Neuronal stem cell (in vitro differentiated cells): ENCODE data around the gene QRICH1. TPM values are rescaled to one million over a fixed set of nuclear protein-coding genes. Genes with fewer than 3 reads are reported as not detected.

Experiments
- DNase-seq: peaks from one replicate; pipeline ENCODE4 v3.0.0-alpha.2; 2013; ENCODE audit warnings: low spot score
- H2AFZ ChIP-seq: one replicate; pipeline ENCODE4 v1.6.1; 2013; ENCODE audit warnings: mild to moderate bottlenecking, low read length, inconsistent platforms
- H2AK5ac ChIP-seq: 2 replicates; pipeline ENCODE4 v1.6.1; 2013; ENCODE audit warnings: low read depth, mild to moderate bottlenecking, inconsistent platforms, low read length, moderate library complexity, mixed read lengths
- H2BK120ac ChIP-seq: 2 replicates; pipeline ENCODE4 v1.6.1; 2013; ENCODE audit warnings: low read depth, mild to moderate bottlenecking, inconsistent platforms, low read length, moderate library complexity, mixed read lengths
- H2BK12ac ChIP-seq: one replicate; pipeline ENCODE4 v1.6.1; 2013; ENCODE audit warnings: low read length, inconsistent platforms
- H2BK15ac ChIP-seq: 2 replicates; pipeline ENCODE4 v1.6.1; 2013; ENCODE audit warnings: mild to moderate bottlenecking, low read length, inconsistent platforms, mixed read lengths
- H2BK5ac ChIP-seq: one replicate; pipeline ENCODE4 v1.6.1; 2013; ENCODE audit warnings: inconsistent platforms, mild to moderate bottlenecking, low read length, moderate library complexity
- H3K14ac ChIP-seq: one replicate; pipeline ENCODE4 v1.6.1; 2013; ENCODE audit warnings: low read length, inconsistent platforms
- H3K18ac ChIP-seq: 2 replicates; pipeline ENCODE4 v1.6.1; 2013; ENCODE audit warnings: low read length, inconsistent platforms
- H3K23ac ChIP-seq: 2 replicates; pipeline ENCODE4 v1.6.1; 2013; ENCODE audit warnings: low read depth, mild to moderate bottlenecking, mixed read lengths, low read length, inconsistent platforms; ENCODE audit not compliant: poor library complexity
- H3K27ac ChIP-seq: replicated peaks from 3 replicates; pipeline ENCODE4 v1.5.1; 2013; ENCODE audit warnings: low read length, inconsistent platforms
- H3K27me3 ChIP-seq, 3 experiments: 2 replicates each; pipeline ENCODE4 v1.6.1; 2013; ENCODE audit warnings: low read length in 3 of 3, mild to moderate bottlenecking in 2 of 3, inconsistent platforms in 1 of 3, low read depth in 1 of 3, mixed read lengths in 1 of 3, moderate library complexity in 1 of 3; ENCODE audit not compliant: control insufficient read depth in 3 of 3, insufficient read depth in 3 of 3
- H3K36me3 ChIP-seq, 2 donors: replicated peaks in 1 of 2; 2 replicates each; pipeline ENCODE4 v1.6.1; 2013; ENCODE audit warnings: low read length in 2 of 2; ENCODE audit not compliant: control insufficient read depth in 2 of 2, insufficient read depth in 2 of 2
- H3K4ac ChIP-seq: 2 replicates; pipeline ENCODE4 v1.6.1; 2013; ENCODE audit warnings: inconsistent platforms, mild to moderate bottlenecking, low read length, moderate library complexity
- H3K4me1 ChIP-seq, 2 donors: 1 replicate in 1 of 2; 2 replicates in 1 of 2; pipeline ENCODE4 v1.6.1; 2013; ENCODE audit warnings: low read length in 2 of 2, low read depth in 1 of 2; ENCODE audit not compliant: control insufficient read depth in 2 of 2, insufficient read depth in 1 of 2
- H3K4me2 ChIP-seq: one replicate; pipeline ENCODE4 v1.6.1; 2013; ENCODE audit warnings: mild to moderate bottlenecking, low read length, inconsistent platforms; ENCODE audit not compliant: insufficient read depth, poor library complexity, severe bottlenecking
- H3K4me3 ChIP-seq, 2 donors: 2 replicates each; pipeline ENCODE4 v1.5.1; 2013; ENCODE audit warnings: low read length in 2 of 2, mild to moderate bottlenecking in 2 of 2, inconsistent platforms in 1 of 2, moderate library complexity in 1 of 2
- H3K79me1 ChIP-seq: one replicate; pipeline ENCODE4 v1.6.1; 2013; ENCODE audit warnings: low read depth, mild to moderate bottlenecking, inconsistent platforms, low read length, moderate library complexity
- H3K9ac ChIP-seq: one replicate; pipeline ENCODE4 v1.6.1; 2013; ENCODE audit warnings: mild to moderate bottlenecking, low read depth, low read length, inconsistent platforms; ENCODE audit not compliant: poor library complexity
- H3K9me3 ChIP-seq, 2 donors: replicated peaks in 1 of 2; 2 replicates each; pipeline versions ENCODE3 to v1.6.1; 2013; ENCODE audit warnings: low read length in 2 of 2, mild to moderate bottlenecking in 2 of 2, inconsistent platforms in 1 of 2, low read depth in 1 of 2, mixed read lengths in 1 of 2, moderate library complexity in 1 of 2; ENCODE audit not compliant: control insufficient read depth in 2 of 2, insufficient read depth in 1 of 2
- H4K8ac ChIP-seq: one replicate; pipeline ENCODE4 v1.6.1; 2013; ENCODE audit warnings: low read depth, mild to moderate bottlenecking, inconsistent platforms, low read length, moderate library complexity
- H4K91ac ChIP-seq: one replicate; pipeline ENCODE4 v1.6.1; 2013; ENCODE audit warnings: low read length, low read depth, mild to moderate bottlenecking, inconsistent platforms; ENCODE audit not compliant: poor library complexity
- WGBS, 2 donors: extraction: QIAGEN DNeasy Blood & Tissue Kit; methylation state at CpG; one replicate each; pipeline ENCODE4 v1.1.7; 2013; ENCODE audit warnings: missing lambda C conversion rate in 2 of 2, mixed read lengths in 1 of 2; ENCODE audit not compliant: insufficient read length in 2 of 2, insufficient replicate concordance in 1 of 2; ENCODE audit errors: extremely low coverage in 2 of 2; 5-methylcytosine and 5-hydroxymethylcytosine counted together
- small RNA-seq: library from polyadenylated mRNA; stranded (forward); fragments of <200 nt; extraction: miRNeasy Mini kit (QIAGEN cat#:217004); gene quantifications from one replicate; pipeline ENCODE3, GENCODE V24; 2013; ENCODE audit not compliant: insufficient read depth

Gene QRICH1

DNA sequence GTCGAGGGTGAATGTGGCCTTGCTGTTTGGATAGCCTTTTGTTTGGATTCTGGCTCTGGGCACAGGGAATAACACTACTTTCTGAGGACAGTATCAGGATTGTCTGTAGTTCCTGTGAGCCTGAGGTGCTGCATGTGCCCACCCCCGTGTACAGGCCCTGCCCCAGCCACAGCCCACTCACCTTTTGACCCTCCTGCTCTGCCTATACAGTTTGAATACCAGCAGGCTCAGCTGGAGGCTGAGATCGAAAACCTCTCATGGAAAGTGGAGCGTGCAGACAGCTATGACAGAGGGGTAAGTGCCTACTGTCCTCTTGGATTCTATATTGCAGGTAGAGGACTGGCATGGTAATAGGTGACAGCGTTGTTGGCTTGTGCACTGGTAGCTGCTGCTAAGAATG, 111.2 kb downstream of the QRICH1 start:
- no peak overlapping the region for H3K18ac ChIP-seq

DNA sequence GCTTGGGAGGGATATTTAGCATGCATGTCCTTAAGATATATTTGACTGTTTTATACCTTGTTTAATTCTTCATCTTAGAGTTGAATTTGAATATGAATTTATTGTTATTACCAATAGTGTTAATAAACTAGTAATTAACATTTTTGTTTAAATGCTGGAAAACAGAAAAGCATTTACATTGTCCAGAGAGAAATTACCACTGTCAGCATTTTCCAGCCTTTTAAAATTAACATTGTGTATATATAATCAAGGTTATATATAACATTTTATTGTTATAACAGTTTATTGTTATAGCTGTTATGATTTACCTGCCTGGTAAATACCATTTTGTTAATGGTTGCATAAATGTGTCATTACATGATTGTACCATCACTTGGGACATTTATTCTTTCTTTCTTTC, 111.9 kb downstream of the QRICH1 start:
- Histone ChIP-seq H3K9ac (no peak overlapping the region), H3K23ac (no peak overlapping the region), H2BK120ac (no peak overlapping the region), H4K8ac (no peak overlapping the region), H3K14ac (no peak overlapping the region), H3K4ac (no peak overlapping the region), H3K27ac (no peak overlapping the region), H2AK5ac (no peak overlapping the region), H3K36me3 (peaks cover 44 to 91% of the 10 kb centered on the region in 2 donors), H3K4me2 (no peak overlapping the region), H3K4me3 (no peak overlapping the region), H3K4me1 (no peaks in the 10 kb centered on the region), H4K91ac (no peak overlapping the region), H3K27me3 (no peaks in the 10 kb centered on the region), H2BK5ac (no peak overlapping the region), H3K9me3 (no peaks in the 10 kb centered on the region), H2AFZ (no peak overlapping the region), H2BK15ac (no peak overlapping the region), H3K18ac (no peak overlapping the region), H2BK12ac (no peak overlapping the region), H3K79me1 (peaks cover 5% of the 10 kb centered on the region)
- no peak for DNase-seq

More for the DNA sequence above, 111.2 kb downstream of the QRICH1 start:
- Histone ChIP-seq H2AFZ (no peak overlapping the region), H3K27me3 (no peaks in the 10 kb centered on the region), H3K4me2 (no peak overlapping the region), H3K4ac (no peak overlapping the region), H2BK12ac (no peak overlapping the region), H3K27ac (no peak overlapping the region), H3K79me1 (peaks cover 5% of the 10 kb centered on the region), H2AK5ac (no peak overlapping the region), H4K8ac (no peak overlapping the region), H3K9me3 (no peaks in the 10 kb centered on the region), H3K14ac (no peak overlapping the region), H2BK120ac (no peak overlapping the region), H3K36me3 (peaks cover 44 to 84% of the 10 kb centered on the region in 2 donors), H3K4me3 (no peak overlapping the region), H3K9ac (no peak overlapping the region), H2BK15ac (no peak overlapping the region), H3K23ac (no peak overlapping the region), H4K91ac (no peak overlapping the region), H3K4me1 (no peaks in the 10 kb centered on the region), H2BK5ac (no peak overlapping the region)
- no peak for DNase-seq
- WGBS, 2 donors: no CpG with 5 or more reads among the region's 5 CpGs

DNA sequence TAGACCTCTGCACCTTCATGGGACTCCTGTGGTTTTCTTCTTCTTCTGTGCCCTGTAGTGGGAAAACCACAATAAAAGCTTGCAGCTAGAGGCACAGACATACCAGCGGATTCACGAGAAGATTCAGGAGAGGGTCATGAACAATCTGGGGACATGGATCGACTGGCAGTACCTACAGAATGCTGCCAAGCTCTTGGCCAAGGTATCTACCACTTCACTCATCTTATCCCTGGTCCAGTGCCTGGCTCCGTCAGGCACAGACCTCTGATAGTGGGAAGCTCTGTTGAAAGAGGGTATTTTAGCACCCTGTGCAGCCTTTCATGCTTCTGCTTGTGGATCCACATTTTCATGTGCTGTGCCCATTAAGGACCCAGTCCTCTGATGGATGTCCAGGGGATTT, 113.6 kb downstream of the QRICH1 start:
- H3K9me3 ChIP-seq: no peaks in the 10 kb centered on the region
- no peak overlapping the region for H3K18ac ChIP-seq
- H3K4ac ChIP-seq: no peak overlapping the region
- no peak overlapping the region for H3K14ac ChIP-seq
- H2BK15ac ChIP-seq: no peak overlapping the region
- H3K9ac ChIP-seq: no peak overlapping the region
- no peak overlapping the region for H2AFZ ChIP-seq
- no peak overlapping the region for H2BK12ac ChIP-seq
- no peaks in the 10 kb centered on the region for H3K4me1 ChIP-seq
- no peak overlapping the region for H3K4me3 ChIP-seq
- no peaks in the 10 kb centered on the region for H3K27me3 ChIP-seq
- WGBS, 2 donors: no CpG with 5 or more reads among the region's 4 CpGs
- no peak overlapping the region for H3K23ac ChIP-seq
- peaks cover 45 to 94% of the 10 kb centered on the region in 2 donors for H3K36me3 ChIP-seq
- H4K91ac ChIP-seq: no peak overlapping the region
- H2BK5ac ChIP-seq: no peak overlapping the region
- H2BK120ac ChIP-seq: no peak overlapping the region
- no peak overlapping the region for H2AK5ac ChIP-seq
- H4K8ac ChIP-seq: no peak overlapping the region
- no peak overlapping the region for H3K4me2 ChIP-seq
- no peak overlapping the region for H3K27ac ChIP-seq
- DNase-seq: no peak
- peaks cover 5% of the 10 kb centered on the region for H3K79me1 ChIP-seq

Small RNA genes lying within 50 kb of the gene (small RNA-seq; reads per million reads assigned to genes)
- gene MIR191: 118,982 reads per million, percentile 100 among the genes with 10 or more reads in this experiment
- 3,433 reads per million, percentile 99 among the genes with 10 or more reads in this experiment for gene MIR425
- not detected for gene RN7SL182P
